ENCODE results near the gene THSD7B. TPM values are rescaled to one million over a fixed set of nuclear protein-coding genes. Genes with fewer than 3 reads are reported as not detected.

THSD7B gene
- total and polyA plus RNA-seq, 2 of the 8 experiments (the other 6 are each of a cell fraction or from before 2014, with no cell fraction given) = 0.60 to 2.9 TPM

- no peak for DNase-seq (ENCODE audit: low read depth in 1 of 2, low spot score in 2 of 2)
- no peak for TF ChIP-seq ASH2L (IDR thresholded peaks at IDR 0.05; ENCODE audit: low read length)
- TF ChIP-seq RBBP5 (IDR thresholded peaks at IDR 0.05; ENCODE audit: borderline replicate concordance, low read depth, low read length) = no peak
- TF ChIP-seq SRF (IDR thresholded peaks at IDR 0.05; ENCODE audit: low read depth, low read length) = no peak
- no peak for TF ChIP-seq KDM1A (IDR thresholded peaks at IDR 0.05; ENCODE audit: borderline replicate concordance, low read length)
- no peak for TF ChIP-seq FOSL1 (IDR thresholded peaks at IDR 0.05; ENCODE audit: insufficient read depth, low read depth, low read length)
- TF ChIP-seq SP4 (IDR thresholded peaks at IDR 0.05; ENCODE audit: low read length) = no peak
- TF ChIP-seq SIN3A (conservative IDR thresholded peaks at IDR 0.05 in 1 of 2, IDR thresholded peaks at IDR 0.05 in 1 of 2; ENCODE audit: low read depth in 1 of 2, low read length in 2 of 2) = no peak
- no peak for TF ChIP-seq SIX5 (IDR thresholded peaks at IDR 0.05; ENCODE audit: low read depth, low read length)
- no peak for TF ChIP-seq POLR2AphosphoS5 (IDR thresholded peaks at IDR 0.05; ENCODE audit: low read depth, low read length)
- TF ChIP-seq, protein P1, sequence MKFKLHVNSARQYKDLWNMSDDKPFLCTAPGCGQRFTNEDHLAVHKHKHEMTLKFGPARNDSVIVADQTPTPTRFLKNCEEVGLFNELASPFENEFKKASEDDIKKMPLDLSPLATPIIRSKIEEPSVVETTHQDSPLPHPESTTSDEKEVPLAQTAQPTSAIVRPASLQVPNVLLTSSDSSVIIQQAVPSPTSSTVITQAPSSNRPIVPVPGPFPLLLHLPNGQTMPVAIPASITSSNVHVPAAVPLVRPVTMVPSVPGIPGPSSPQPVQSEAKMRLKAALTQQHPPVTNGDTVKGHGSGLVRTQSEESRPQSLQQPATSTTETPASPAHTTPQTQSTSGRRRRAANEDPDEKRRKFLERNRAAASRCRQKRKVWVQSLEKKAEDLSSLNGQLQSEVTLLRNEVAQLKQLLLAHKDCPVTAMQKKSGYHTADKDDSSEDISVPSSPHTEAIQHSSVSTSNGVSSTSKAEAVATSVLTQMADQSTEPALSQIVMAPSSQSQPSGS (IDR thresholded peaks at IDR 0.05; ENCODE audit: low read length) = no peak
These were observed 615.3 kb downstream of the THSD7B start for GRCh38 chr2:137380610-137381009.

More at GRCh38 chr2:137380610-137381009, 615.3 kb downstream of the THSD7B start:
- H2AK5ac ChIP-seq (ENCODE audit: low read depth, low read length) = no peak overlapping the region
- no peak overlapping the region for H3K23ac ChIP-seq (ENCODE audit: insufficient read length)
- no peak overlapping the region for H3K9ac ChIP-seq (replicated peaks in 1 of 4; ENCODE audit: extremely low read depth in 1 of 4, low read depth in 3 of 4, low read length in 3 of 4)
- H2AFZ ChIP-seq (ENCODE audit: low read length) = no peak overlapping the region
- H2BK15ac ChIP-seq (ENCODE audit: low read length) = no peak overlapping the region
- peaks cover 0 to 4% (median 1%) of the 10 kb centered on the region in 4 experiments; a peak in 2 of 8 replicates for H3K36me3 ChIP-seq (ENCODE audit: control insufficient read depth in 2 of 4, insufficient read depth in 4 of 4, low read length in 3 of 4)
- H3K4me1 ChIP-seq (replicated peaks in 1 of 4; ENCODE audit: control insufficient read depth in 3 of 4, insufficient read depth in 4 of 4, low read length in 3 of 4) = no peaks in the 10 kb centered on the region
- no peak overlapping the region for H3K4me2 ChIP-seq (ENCODE audit: insufficient read depth in 1 of 2, low read depth in 2 of 2, low read length in 2 of 2)
- H2BK120ac ChIP-seq (replicated peaks; ENCODE audit: low read depth, low read length) = no peak overlapping the region
- no peaks in the 10 kb centered on the region for H3K23me2 ChIP-seq (ENCODE audit: low read depth, low read length)
- H4K20me1 ChIP-seq (replicated peaks in 1 of 2; ENCODE audit: control insufficient read depth in 1 of 2, insufficient read depth in 2 of 2, low read length in 2 of 2) = no peaks in the 10 kb centered on the region
- no peak overlapping the region for H3K14ac ChIP-seq (ENCODE audit: insufficient read length)
- no peak overlapping the region for H4K8ac ChIP-seq (ENCODE audit: extremely low read depth, insufficient read depth, low read length)
- no peaks in the 10 kb centered on the region for H3K27me3 ChIP-seq (replicated peaks in 1 of 4; ENCODE audit: control insufficient read depth in 3 of 4, extremely low read depth in 1 of 4, insufficient read depth in 3 of 4, low read length in 3 of 4)
- no peak overlapping the region for H3K56ac ChIP-seq (replicated peaks; ENCODE audit: insufficient read length, low read depth, low read length)
- H3K79me1 ChIP-seq (ENCODE audit: low read depth, low read length) = no peaks in the 10 kb centered on the region
- no peak overlapping the region for H3K27ac ChIP-seq (ENCODE audit: low read depth, low read length)
- H3K4me3 ChIP-seq (ENCODE audit: extremely low read depth in 1 of 4, insufficient read depth in 2 of 4, low read depth in 3 of 4, low read length in 4 of 4) = no peak overlapping the region
- no peak overlapping the region for H4K5ac ChIP-seq (ENCODE audit: insufficient read length, low read depth, low read length)
- H2BK12ac ChIP-seq (ENCODE audit: low read depth, low read length) = no peak overlapping the region
- ChIA-PET CTCF (ENCODE audit: partially characterized antibody) (no interaction called here), POLR2A (ENCODE audit: partially characterized antibody) (interaction anchor here (0.7 kb wide), 1 partner anchor 178 kb away, joined by 3 read pairs; no protein-coding TSS in a partner anchor)
- no peak overlapping the region for H3K18ac ChIP-seq (ENCODE audit: extremely low read depth, low read length)
- H4K91ac ChIP-seq (replicated peaks; ENCODE audit: insufficient read length, low read length) = no peak overlapping the region
- H3K9me3 ChIP-seq (ENCODE audit: insufficient read depth in 2 of 2, low read depth in 1 of 2, low read length in 1 of 2) = peaks cover 22 to 29% of the 10 kb centered on the region in 2 experiments
- H3K79me2 ChIP-seq (ENCODE audit: control insufficient read depth in 1 of 2, insufficient read depth in 2 of 2, low read length in 2 of 2) = no peaks in the 10 kb centered on the region
- 76% methylated on average over 4 of the region's 4 CpGs; no CpG with 5 or more reads in 1 of the 2 experiments for WGBS, 2 experiments (ENCODE audit: extremely low coverage in 1 of 2, insufficient coverage in 1 of 2, insufficient read length in 1 of 2, insufficient replicate concordance in 2 of 2, low coverage in 1 of 2, low lambda C conversion rate in 2 of 2, missing lambda C conversion rate in 1 of 2)
- H3K4ac ChIP-seq (replicated peaks; ENCODE audit: insufficient read length, low read depth, low read length) = no peak overlapping the region
- H2BK5ac ChIP-seq (ENCODE audit: low read depth, low read length) = no peak overlapping the region
- FAIRE-seq = no peak
- H2BK20ac ChIP-seq (ENCODE audit: low read length) = no peak overlapping the region
